SH-SY5Y (cell line): Measurements from ENCODE around the gene SGMS1.

ENCODE experiments used
- GATA2 ChIP-seq: IDR thresholded peaks from 2 replicates; pipeline ENCODE4 v1.6.1; 2011; ENCODE audit warnings: mild to moderate bottlenecking, low read depth, low read length
- GATA3 ChIP-seq: IDR thresholded peaks from 2 replicates; pipeline ENCODE4 v1.6.1; 2011; ENCODE audit warnings: low read depth, mild to moderate bottlenecking, low read length, moderate library complexity

GRCh38 chr10:50316695-50317648 lies 306.8 kb downstream of the SGMS1 start:
- TF ChIP-seq GATA2: no peak
- TF ChIP-seq GATA3: no peak
